Left ventricle myocardium inferior (tissue), 1 donor: ENCODE results near the gene AP2A2. TPM values are rescaled to one million over a fixed set of nuclear protein-coding genes. Genes with fewer than 3 reads are reported as not detected.

Source experiments
- DNase-seq: peaks from one replicate; pipeline ENCODE4 v3.0.0-alpha.2; 2020
- H3K27ac ChIP-seq: fragments of 200-600 bp; replicated peaks from 2 replicates; pipeline ENCODE4 v1.8.0; 2021
- H3K27me3 ChIP-seq: fragments of 200-600 bp; 2 replicates; pipeline ENCODE4 v1.8.0; 2021; ENCODE audit warnings: low read depth
- H3K36me3 ChIP-seq: fragments of 200-600 bp; 2 replicates; pipeline ENCODE4 v1.8.0; 2021
- H3K4me1 ChIP-seq: fragments of 200-600 bp; 2 replicates; pipeline ENCODE4 v1.8.0; 2021
- H3K4me3 ChIP-seq: fragments of 200-600 bp; 2 replicates; pipeline ENCODE4 v1.8.0; 2021; ENCODE audit warnings: mild to moderate bottlenecking, moderate library complexity
- H3K9me3 ChIP-seq: fragments of 200-600 bp; replicated peaks from 2 replicates; pipeline ENCODE4 v1.8.0; 2021
- CTCF ChIP-seq: fragments of 200-600 bp; IDR thresholded peaks from 2 replicates; pipeline ENCODE4 v1.8.0; 2021; ENCODE audit warnings: antibody characterized with exemption, mild to moderate bottlenecking, borderline replicate concordance
- intact Hi-C: fragments of 100-400 bp; cut with micrococcal nuclease; formaldehyde crosslinking; loops from one replicate; pipeline ENCODE4 v1.11.0; 2022
- total RNA-seq: library from RNA; stranded (reverse); fragmentation: NEBNext Ultra II Directional; extraction: Animal tissue kit (Norgen Biotek cat#: 25700); gene quantifications from one replicate; pipeline ENCODE4 v1.2.1, GENCODE V29; 2021
- donor health status: DM: no; HTN: yes; CAD: no; lungs with severe emphysema.

The AP2A2 gene
- total RNA-seq, 1 donor from 2014 or later = 41.4 TPM

- H3K36me3 ChIP-seq = no peaks in the 10 kb centered on the region
- H3K27ac ChIP-seq = peak overlapping the region; percentile 27
- intact Hi-C loops = no loop called here
These were observed 8.2 kb upstream of the AP2A2 start for GRCh38 chr11:917426-917825.

GRCh38 chr11:921921-922678 lies 3.6 kb upstream of the AP2A2 start:
- no peaks in the 10 kb centered on the region for H3K9me3 ChIP-seq
- H3K27me3 ChIP-seq = no peaks in the 10 kb centered on the region
- peaks cover 29% of the 10 kb centered on the region for H3K4me1 ChIP-seq
- no peak for DNase-seq
- no peak overlapping the region for H3K27ac ChIP-seq
- TF ChIP-seq CTCF = no peak
- no peaks in the 10 kb centered on the region for H3K36me3 ChIP-seq
- intact Hi-C loops = no loop called here
- no peak overlapping the region for H3K4me3 ChIP-seq

More at GRCh38 chr11:917426-917825, 8.2 kb upstream of the AP2A2 start:
- DNase-seq = no peak
- Histone ChIP-seq H3K9me3 (no peaks in the 10 kb centered on the region), H3K27me3 (no peaks in the 10 kb centered on the region), H3K4me3 (no peak overlapping the region), H3K4me1 (peaks cover 3% of the 10 kb centered on the region)
- TF ChIP-seq CTCF = no peak

GRCh38 chr11:923691-924405 lies 1.8 kb upstream of the AP2A2 start:
- peaks cover 46% of the 10 kb centered on the region for H3K4me1 ChIP-seq

GRCh38 chr11:924406-925157 lies 1.1 kb upstream of the AP2A2 start:
- no peak for TF ChIP-seq CTCF
- Histone ChIP-seq H3K9me3 (no peaks in the 10 kb centered on the region), H3K27me3 (no peaks in the 10 kb centered on the region), H3K4me1 (peaks cover 50% of the 10 kb centered on the region), H3K4me3 (peak overlapping the region; percentile 86), H3K36me3 (no peaks in the 10 kb centered on the region), H3K27ac (peak overlapping the region; percentile 92)
- intact Hi-C loops = no loop called here
- DNase-seq = peak; percentile 32

More at GRCh38 chr11:923691-924405, 1.8 kb upstream of the AP2A2 start:
- Histone ChIP-seq H3K4me3 (no peak overlapping the region), H3K36me3 (no peaks in the 10 kb centered on the region), H3K9me3 (no peaks in the 10 kb centered on the region), H3K27ac (peak overlapping the region; percentile 92), H3K27me3 (no peaks in the 10 kb centered on the region)
- TF ChIP-seq CTCF = no peak
- intact Hi-C loops = no loop called here
- DNase-seq = no peak

- Histone ChIP-seq H3K4me3 (peak overlapping the region; percentile 86), H3K9me3 (no peaks in the 10 kb centered on the region), H3K4me1 (peaks cover 55% of the 10 kb centered on the region), H3K27me3 (no peaks in the 10 kb centered on the region), H3K27ac (peak overlapping the region; percentile 92), H3K36me3 (no peaks in the 10 kb centered on the region)
- TF ChIP-seq CTCF = no peak
- intact Hi-C loops = no loop called here
- DNase-seq = peak; percentile 48
These were observed 543 bp upstream of the AP2A2 start for GRCh38 chr11:925158-925495.
